Peyer's patch (tissue), 4 donors: Measurements from ENCODE around the gene SHROOM2.

ENCODE experiments used
- CTCF ChIP-seq, 6 experiments: fragments of 450-650 bp in 4 of 6; fragments of 200-600 bp in 2 of 6; sonication (generic) in 1 of 6; IDR thresholded peaks; one replicate each; pipeline ENCODE4 v1.5.1; 2017 to 2019; ENCODE audit warnings: antibody characterized with exemption in 6 of 6, mild to moderate bottlenecking in 3 of 6, moderate library complexity in 1 of 6
- POLR2A ChIP-seq, 2 donors: fragments of 450-650 bp; IDR thresholded peaks; one replicate each; pipeline ENCODE4 v1.5.1; 2017; ENCODE audit warnings: antibody characterized with exemption in 2 of 2, mild to moderate bottlenecking in 2 of 2, moderate library complexity in 2 of 2

- TF ChIP-seq CTCF (IDR thresholded peaks at IDR 0.05) (no peak), POLR2A (IDR thresholded peaks at IDR 0.05) (no peak)
These were observed 126.9 kb downstream of the SHROOM2 start for GRCh38 chrX:9913146-9913433.
